Measurements from ENCODE around the gene LMTK3. TPM values are rescaled to one million over a fixed set of nuclear protein-coding genes. Genes with fewer than 3 reads are reported as not detected.
"Not testable (repeated sequence)": the region's sequence is repeated elsewhere in the genome, so short reads cannot be mapped to it uniquely, and the experiment has no call there.

LMTK3 gene
- total and polyA plus RNA-seq, 10 donors = 0.29 to 4.2 (median 1.3) TPM

DNA sequence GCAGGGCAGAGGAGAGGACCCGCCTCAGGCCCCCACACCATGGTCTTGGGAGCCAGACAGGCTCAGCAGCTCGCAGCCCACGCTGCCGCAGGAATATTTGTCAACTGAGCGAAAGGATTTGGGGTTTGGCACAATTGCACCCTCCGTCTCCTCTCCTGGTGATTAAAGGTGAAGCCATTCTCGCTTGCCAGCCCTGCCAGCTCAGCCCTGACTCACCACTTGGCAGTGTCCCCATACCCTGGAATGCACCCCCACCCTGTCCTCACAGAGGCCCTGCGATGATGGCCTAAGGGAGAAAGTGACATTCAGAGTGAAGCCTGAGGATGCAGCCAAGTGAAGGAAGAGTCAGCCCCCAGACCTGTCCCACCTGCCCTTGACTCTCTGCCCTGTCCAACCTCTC is 23.7 kb downstream of the LMTK3 start:
- TF ChIP-seq POLR2AphosphoS5 (IDR thresholded peaks at IDR 0.05) = no peak
- TF ChIP-seq, protein P1, sequence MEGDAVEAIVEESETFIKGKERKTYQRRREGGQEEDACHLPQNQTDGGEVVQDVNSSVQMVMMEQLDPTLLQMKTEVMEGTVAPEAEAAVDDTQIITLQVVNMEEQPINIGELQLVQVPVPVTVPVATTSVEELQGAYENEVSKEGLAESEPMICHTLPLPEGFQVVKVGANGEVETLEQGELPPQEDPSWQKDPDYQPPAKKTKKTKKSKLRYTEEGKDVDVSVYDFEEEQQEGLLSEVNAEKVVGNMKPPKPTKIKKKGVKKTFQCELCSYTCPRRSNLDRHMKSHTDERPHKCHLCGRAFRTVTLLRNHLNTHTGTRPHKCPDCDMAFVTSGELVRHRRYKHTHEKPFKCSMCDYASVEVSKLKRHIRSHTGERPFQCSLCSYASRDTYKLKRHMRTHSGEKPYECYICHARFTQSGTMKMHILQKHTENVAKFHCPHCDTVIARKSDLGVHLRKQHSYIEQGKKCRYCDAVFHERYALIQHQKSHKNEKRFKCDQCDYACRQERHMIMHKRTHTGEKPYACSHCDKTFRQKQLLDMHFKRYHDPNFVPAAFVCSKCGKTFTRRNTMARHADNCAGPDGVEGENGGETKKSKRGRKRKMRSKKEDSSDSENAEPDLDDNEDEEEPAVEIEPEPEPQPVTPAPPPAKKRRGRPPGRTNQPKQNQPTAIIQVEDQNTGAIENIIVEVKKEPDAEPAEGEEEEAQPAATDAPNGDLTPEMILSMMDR (IDR thresholded peaks at IDR 0.05 in 8 of 11, conservative IDR thresholded peaks at IDR 0.05 in 3 of 11) = no peak
- no peak for TF ChIP-seq POLR2A (IDR thresholded peaks at IDR 0.05)
- Histone ChIP-seq H3K27me3 (replicated peaks in 1 of 7) (peaks cover 0 to 51% (median 9%) of the 10 kb centered on the region in 7 donors), H3K9me3 (peaks cover 0 to 4% (median 0%) of the 10 kb centered on the region in 8 donors), H3K36me3 (no peaks in the 10 kb centered on the region), H3K27ac (no peak overlapping the region), H3K4me3 (no peak overlapping the region), H3K4me1 (peaks cover 8 to 36% (median 31%) of the 10 kb centered on the region in 6 donors)
- intact Hi-C loops (cut with DNase I; ENCODE audit: low total_unique reads) = no loop called here
- WGBS, 5 donors = 85 to 91% (median 86%) methylated on average over 2 to 8 of the region's 8 CpGs
- DNase-seq = no peak

DNA sequence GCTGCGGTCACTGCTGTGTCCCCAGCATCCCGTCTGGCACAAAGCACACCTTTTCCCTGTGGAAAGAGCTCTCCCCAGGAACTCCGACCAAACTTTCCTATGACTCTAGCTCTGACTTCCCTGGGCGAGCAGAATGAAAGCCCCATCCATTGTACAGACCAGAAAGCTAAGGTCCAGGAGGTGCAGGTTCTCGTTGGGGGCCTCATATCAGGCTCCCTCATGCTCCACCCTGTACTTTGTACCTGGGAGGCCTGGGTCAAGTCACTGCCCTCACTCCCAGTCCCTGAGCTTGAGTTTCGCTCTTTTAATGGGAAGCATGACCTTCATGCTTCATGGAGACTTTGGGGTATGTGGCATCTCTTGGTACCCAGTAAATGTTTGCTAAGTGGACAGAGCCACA is 24.1 kb downstream of the LMTK3 start:
- WGBS, 5 donors = 83 to 89% (median 88%) methylated on average over 5 to 6 of the region's 6 CpGs
- no peak overlapping the region for H3K4me3 ChIP-seq
- TF ChIP-seq, protein P1 (IDR thresholded peaks at IDR 0.05 in 8 of 11, conservative IDR thresholded peaks at IDR 0.05 in 3 of 11) = no peak
- TF ChIP-seq POLR2A (IDR thresholded peaks at IDR 0.05) (no peak), POLR2AphosphoS5 (IDR thresholded peaks at IDR 0.05) (no peak)
- no peak for DNase-seq
- intact Hi-C loops (cut with DNase I; ENCODE audit: low total_unique reads) = no loop called here
- H3K4me1 ChIP-seq = peaks cover 8 to 32% (median 29%) of the 10 kb centered on the region in 6 donors
- no peak overlapping the region for H3K27ac ChIP-seq
- no peaks in the 10 kb centered on the region for H3K36me3 ChIP-seq
- H3K9me3 ChIP-seq = peaks cover 0 to under 1% (median 0%) of the 10 kb centered on the region in 8 donors
- H3K27me3 ChIP-seq (replicated peaks in 1 of 7) = peaks cover 0 to 48% (median 9%) of the 10 kb centered on the region in 7 donors

DNA sequence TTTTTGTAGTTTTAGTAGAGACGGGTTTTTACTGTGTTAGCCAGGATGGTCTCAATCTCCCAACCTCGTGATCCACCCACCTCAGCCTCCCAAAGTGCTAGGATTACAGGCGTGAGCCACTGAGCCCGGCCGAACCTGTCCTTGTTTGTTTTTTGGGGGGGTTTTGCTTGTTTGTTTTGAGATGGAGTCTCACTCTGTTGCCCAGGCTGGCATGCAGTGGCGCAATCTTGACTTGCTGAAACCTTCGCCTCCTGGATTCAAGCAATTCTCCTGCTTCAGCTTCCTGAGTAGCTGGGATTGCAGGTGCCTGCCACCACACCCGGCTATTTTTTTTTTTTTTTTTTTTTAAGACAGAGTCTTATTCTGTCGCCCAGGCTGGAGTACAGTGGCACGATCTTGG is 24.9 kb downstream of the LMTK3 start:
- DNase-seq; H3K27ac ChIP-seq; H3K36me3 ChIP-seq; H3K4me3 ChIP-seq; intact Hi-C loops (cut with DNase I; ENCODE audit: low total_unique reads); H3K9me3 ChIP-seq: not testable (repeated sequence)
- H3K4me1 ChIP-seq = peaks cover 8 to 31% (median 24%) of the 10 kb centered on the region in 6 donors
- peaks cover 0 to 39% (median 8%) of the 10 kb centered on the region in 7 donors for H3K27me3 ChIP-seq (replicated peaks in 1 of 7)
- 79 to 88% (median 80%) methylated on average over 10 of the region's 10 CpGs for WGBS, 5 donors

DNA sequence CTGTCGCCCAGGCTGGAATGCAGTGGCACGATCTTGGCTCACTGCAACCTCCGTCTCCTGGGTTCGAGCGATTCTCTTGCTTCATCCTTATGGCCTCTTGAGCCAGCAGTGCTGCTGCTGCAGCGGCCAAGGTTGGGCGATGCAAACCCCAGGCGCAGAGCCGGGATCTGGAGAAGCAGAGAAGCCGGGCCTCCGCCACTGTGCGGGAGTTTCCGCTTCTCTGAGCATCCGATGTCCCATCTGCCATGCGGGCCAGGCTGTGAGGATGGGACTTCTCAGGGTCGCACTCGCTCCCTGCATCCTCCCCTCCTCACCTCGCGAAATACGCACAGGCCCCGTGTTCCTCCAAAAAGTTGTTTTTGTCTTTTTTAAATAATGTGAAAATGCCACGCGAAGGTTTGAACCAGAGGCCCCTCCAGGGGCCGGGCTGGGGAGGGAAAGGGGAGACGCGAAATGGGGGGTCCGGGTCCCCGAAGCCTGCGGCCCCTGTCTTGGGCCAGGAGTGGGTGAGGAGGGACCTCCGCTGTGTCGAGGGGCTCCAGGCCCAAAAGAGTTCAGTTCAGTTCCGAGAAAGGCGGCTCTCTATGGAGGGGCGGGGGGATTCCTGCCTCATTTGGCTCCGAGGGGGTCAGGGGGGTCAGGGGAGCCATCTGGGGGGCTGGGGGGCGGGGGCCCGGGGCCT is 26.6 kb downstream of the LMTK3 start:
- peaks cover 8 to 31% (median 25%) of the 10 kb centered on the region in 6 donors for H3K4me1 ChIP-seq
- no peak overlapping the region for H3K27ac ChIP-seq
- 82 to 89% (median 84%) methylated on average over 37 of the region's 37 CpGs for WGBS, 5 donors
- no peaks in the 10 kb centered on the region for H3K9me3 ChIP-seq
- intact Hi-C loops (cut with DNase I; ENCODE audit: low total_unique reads) = no loop called here
- peaks cover 0 to 23% (median 0%) of the 10 kb centered on the region in 7 donors for H3K27me3 ChIP-seq (replicated peaks in 1 of 7)
- H3K36me3 ChIP-seq = no peaks in the 10 kb centered on the region
- H3K4me3 ChIP-seq = no peak overlapping the region
- no peak for TF ChIP-seq POLR2A (IDR thresholded peaks at IDR 0.05)
- DNase-seq = no peak

DNA sequence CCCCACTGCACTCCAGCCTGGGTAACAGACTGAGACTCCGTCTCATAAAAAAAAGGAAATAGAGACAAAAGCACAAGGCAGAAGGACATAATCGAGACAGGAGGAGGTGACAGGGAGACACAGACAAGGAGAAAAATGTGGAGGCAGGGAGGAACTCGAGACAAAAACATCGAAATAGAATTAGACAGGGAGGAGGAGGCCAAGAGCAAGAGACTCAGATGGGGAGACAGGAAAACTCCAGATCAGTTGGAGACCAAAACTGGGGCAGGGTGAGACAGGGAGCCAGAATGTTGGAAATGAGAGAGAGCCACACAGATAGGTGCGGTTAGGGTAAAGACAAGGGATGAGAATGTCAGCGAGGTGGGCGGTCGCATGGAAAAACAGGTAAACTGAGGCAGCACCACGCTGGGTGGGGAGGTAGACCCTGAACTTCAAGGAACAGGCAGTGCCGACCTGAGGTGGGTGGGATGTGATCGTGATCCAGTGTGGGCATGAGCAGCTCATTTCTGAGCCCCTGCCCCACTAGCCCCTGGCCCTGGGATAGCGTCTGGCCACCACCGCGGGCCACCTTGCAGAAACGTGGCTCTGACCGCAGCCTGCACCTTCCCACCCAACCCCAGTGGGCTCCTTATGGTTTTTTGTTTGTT is 27.3 kb downstream of the LMTK3 start:
- Histone ChIP-seq H3K4me1 (peaks cover 5 to 30% (median 20%) of the 10 kb centered on the region in 6 donors), H3K27ac (no peak overlapping the region), H3K9me3 (no peaks in the 10 kb centered on the region), H3K27me3 (replicated peaks in 1 of 7) (peaks cover 0 to 16% (median 0%) of the 10 kb centered on the region in 7 donors), H3K36me3 (peaks cover 0 to 5% (median 1%) of the 10 kb centered on the region in 6 donors), H3K4me3 (no peak overlapping the region)
- TF ChIP-seq, protein P1 (IDR thresholded peaks at IDR 0.05 in 8 of 11, conservative IDR thresholded peaks at IDR 0.05 in 3 of 11) = no peak
- TF ChIP-seq POLR2A (IDR thresholded peaks at IDR 0.05) (no peak), POLR2AphosphoS5 (IDR thresholded peaks at IDR 0.05) (no peak)
- WGBS, 5 donors = 79 to 93% (median 84%) methylated on average over 16 of the region's 16 CpGs
- no peak for DNase-seq
- intact Hi-C loops (cut with DNase I; ENCODE audit: low total_unique reads) = no loop called here
